Measurements from ENCODE around the gene NSMF.

DNA sequence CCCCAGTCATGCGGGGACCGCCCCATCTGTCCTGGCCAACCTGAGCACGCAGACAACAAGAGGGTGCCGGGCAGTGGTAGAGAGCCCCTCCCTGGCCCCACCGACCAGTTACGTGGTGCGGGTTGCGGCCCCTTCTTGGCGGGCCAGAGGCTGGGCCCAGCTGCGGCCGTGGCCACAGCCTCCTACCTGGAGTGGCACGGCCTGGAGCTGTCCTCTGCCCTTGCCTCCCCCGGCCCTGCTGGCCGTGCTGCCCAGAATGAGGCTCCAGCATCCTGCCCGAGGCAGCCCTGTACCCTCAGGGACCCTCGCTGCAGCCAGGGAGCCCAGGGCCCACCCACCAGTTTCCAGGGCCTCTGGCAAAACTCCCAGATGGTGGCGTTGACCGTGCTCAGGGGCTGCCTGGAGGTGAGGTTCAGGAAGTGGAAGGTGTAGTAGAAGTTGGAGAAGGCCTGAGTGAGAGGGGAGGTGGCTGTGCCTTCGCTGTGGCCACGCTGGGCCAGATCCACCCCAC lies 23.7 kb downstream of the NSMF start:
- TF ChIP-seq, protein P1, sequence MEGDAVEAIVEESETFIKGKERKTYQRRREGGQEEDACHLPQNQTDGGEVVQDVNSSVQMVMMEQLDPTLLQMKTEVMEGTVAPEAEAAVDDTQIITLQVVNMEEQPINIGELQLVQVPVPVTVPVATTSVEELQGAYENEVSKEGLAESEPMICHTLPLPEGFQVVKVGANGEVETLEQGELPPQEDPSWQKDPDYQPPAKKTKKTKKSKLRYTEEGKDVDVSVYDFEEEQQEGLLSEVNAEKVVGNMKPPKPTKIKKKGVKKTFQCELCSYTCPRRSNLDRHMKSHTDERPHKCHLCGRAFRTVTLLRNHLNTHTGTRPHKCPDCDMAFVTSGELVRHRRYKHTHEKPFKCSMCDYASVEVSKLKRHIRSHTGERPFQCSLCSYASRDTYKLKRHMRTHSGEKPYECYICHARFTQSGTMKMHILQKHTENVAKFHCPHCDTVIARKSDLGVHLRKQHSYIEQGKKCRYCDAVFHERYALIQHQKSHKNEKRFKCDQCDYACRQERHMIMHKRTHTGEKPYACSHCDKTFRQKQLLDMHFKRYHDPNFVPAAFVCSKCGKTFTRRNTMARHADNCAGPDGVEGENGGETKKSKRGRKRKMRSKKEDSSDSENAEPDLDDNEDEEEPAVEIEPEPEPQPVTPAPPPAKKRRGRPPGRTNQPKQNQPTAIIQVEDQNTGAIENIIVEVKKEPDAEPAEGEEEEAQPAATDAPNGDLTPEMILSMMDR (IDR thresholded peaks at IDR 0.05): no peak
- TF ChIP-seq POLR2A (IDR thresholded peaks at IDR 0.05): no peak
